HEK293 (cell line): ENCODE results near the gene SBK1.
A peak's percentile ranks its signal among the peaks of the same experiment; 100 is the strongest.

Source experiments
- CTCF ChIA-PET: fragments of 350-600 bp; formaldehyde crosslinking; extraction: SDS; loops from one replicate; lab custom pipeline; 2021; ENCODE audit warnings: antibody characterized with exemption; lab: Yijun Ruan, JAX
- POLR2A ChIA-PET: fragments of 300-600 bp; formaldehyde crosslinking; extraction: SDS; loops from one replicate; lab custom pipeline; 2020; ENCODE audit warnings: antibody characterized with exemption, inconsistent platforms; lab: Yijun Ruan, JAX
- H3K27ac ChIP-seq: fragments of 200-500 bp; sonication (Bioruptor generic); 2 replicates; pipeline ENCODE4 v1.5.1; 2014; ENCODE audit warnings: low read depth, low read length, control low read depth, inconsistent platforms; ENCODE audit errors: extremely low read depth
- H3K36me3 ChIP-seq, 2 experiments: fragments of 200-500 bp in 1 of 2; sonication (Bioruptor generic) in 1 of 2; 1 replicate in 1 of 2; 2 replicates in 1 of 2; pipeline ENCODE4 v1.5.1; 2014 to 2017; ENCODE audit warnings: inconsistent platforms in 2 of 2, low read length in 2 of 2; ENCODE audit not compliant: control insufficient read depth in 2 of 2, insufficient read depth in 1 of 2
- H3K4me1 ChIP-seq: fragments of 200-500 bp; sonication (Bioruptor generic); 2 replicates; pipeline ENCODE4 v1.5.1; 2014; ENCODE audit warnings: mild to moderate bottlenecking, low read length, inconsistent platforms; ENCODE audit not compliant: control insufficient read depth, insufficient read depth
- H3K4me3 ChIP-seq: 2 replicates; pipeline ENCODE4 v1.5.1; 2011; ENCODE audit warnings: low read depth, mild to moderate bottlenecking, control low read depth, low read length, moderate library complexity
- H3K9me3 ChIP-seq: fragments of 200-500 bp; sonication (Bioruptor generic); 2 replicates; pipeline ENCODE4 v1.5.1; 2014; ENCODE audit warnings: low read depth, low read length, inconsistent platforms; ENCODE audit not compliant: control insufficient read depth, insufficient read depth
- GFI1B ChIP-seq: fragments of 450-650 bp; formaldehyde crosslinking; IDR thresholded peaks from 2 replicates; pipeline ENCODE4 v1.5.1; 2016; ENCODE audit warnings: missing biosample characterization, missing genetic modification characterization
- SP7 ChIP-seq: fragments of 450-650 bp; formaldehyde crosslinking; IDR thresholded peaks from 2 replicates; pipeline ENCODE4 v1.5.1; 2016; ENCODE audit warnings: missing biosample characterization, missing genetic modification characterization
- TCF7L2 ChIP-seq: IDR thresholded peaks from 2 replicates; pipeline ENCODE4 v1.6.1; 2011; ENCODE audit warnings: low read depth, mild to moderate bottlenecking, inconsistent platforms, low read length, moderate library complexity, borderline replicate concordance
- ZBTB1 ChIP-seq: fragments of 450-650 bp; formaldehyde crosslinking; IDR thresholded peaks from 2 replicates; pipeline ENCODE4 v1.5.1; 2016; ENCODE audit warnings: missing biosample characterization, missing genetic modification characterization
- ZNF10 ChIP-seq: fragments of 450-650 bp; formaldehyde crosslinking; IDR thresholded peaks from 2 replicates; pipeline ENCODE4 v1.5.1; 2017; ENCODE audit warnings: missing biosample characterization, missing genetic modification characterization
- ZNF121 ChIP-seq: fragments of 450-650 bp; formaldehyde crosslinking; IDR thresholded peaks from 2 replicates; pipeline ENCODE4 v1.5.1; 2016; ENCODE audit warnings: missing biosample characterization, missing genetic modification characterization
- ZNF174 ChIP-seq: fragments of 450-650 bp; formaldehyde crosslinking; IDR thresholded peaks from 2 replicates; pipeline ENCODE4 v1.5.0; 2017; ENCODE audit warnings: missing biosample characterization, mild to moderate bottlenecking, missing genetic modification characterization
- ZNF292 ChIP-seq: fragments of 450-650 bp; formaldehyde crosslinking; IDR thresholded peaks from 2 replicates; pipeline ENCODE4 v1.5.1; 2016; ENCODE audit warnings: low read depth, missing biosample characterization, missing genetic modification characterization, borderline replicate concordance
- ZNF791 ChIP-seq: fragments of 450-650 bp; formaldehyde crosslinking; IDR thresholded peaks from 2 replicates; pipeline ENCODE4 v1.5.1; 2016; ENCODE audit warnings: missing biosample characterization, missing genetic modification characterization
- TF ChIP-seq, protein P1 (sequence below): fragments of 450-650 bp; formaldehyde crosslinking; IDR thresholded peaks from 2 replicates; pipeline ENCODE4 v1.5.1; 2016; ENCODE audit warnings: missing biosample characterization, missing genetic modification characterization
- TF ChIP-seq, protein P2 (sequence below): fragments of 450-650 bp; formaldehyde crosslinking; IDR thresholded peaks from 2 replicates; pipeline ENCODE4 v1.5.1; 2016; ENCODE audit warnings: missing biosample characterization, missing genetic modification characterization
- TF ChIP-seq, protein P3 (sequence below): fragments of 450-650 bp; formaldehyde crosslinking; IDR thresholded peaks from 2 replicates; pipeline ENCODE4 v1.5.1; 2016; ENCODE audit warnings: missing biosample characterization, missing genetic modification characterization
- TF ChIP-seq, protein P4 (sequence below): fragments of 450-650 bp; formaldehyde crosslinking; IDR thresholded peaks from 2 replicates; pipeline ENCODE4 v1.5.1; 2017; ENCODE audit warnings: missing biosample characterization, missing genetic modification characterization
- TF ChIP-seq, protein P5 (sequence below): fragments of 450-650 bp; formaldehyde crosslinking; IDR thresholded peaks from 2 replicates; pipeline ENCODE4 v1.5.1; 2016; ENCODE audit warnings: missing biosample characterization, missing genetic modification characterization, low read depth
- TF ChIP-seq, protein P6 (sequence below): fragments of 450-650 bp; formaldehyde crosslinking; IDR thresholded peaks from 2 replicates; pipeline ENCODE4 v1.5.1; 2017; ENCODE audit warnings: missing biosample characterization, missing genetic modification characterization

SBK1 gene

DNA sequence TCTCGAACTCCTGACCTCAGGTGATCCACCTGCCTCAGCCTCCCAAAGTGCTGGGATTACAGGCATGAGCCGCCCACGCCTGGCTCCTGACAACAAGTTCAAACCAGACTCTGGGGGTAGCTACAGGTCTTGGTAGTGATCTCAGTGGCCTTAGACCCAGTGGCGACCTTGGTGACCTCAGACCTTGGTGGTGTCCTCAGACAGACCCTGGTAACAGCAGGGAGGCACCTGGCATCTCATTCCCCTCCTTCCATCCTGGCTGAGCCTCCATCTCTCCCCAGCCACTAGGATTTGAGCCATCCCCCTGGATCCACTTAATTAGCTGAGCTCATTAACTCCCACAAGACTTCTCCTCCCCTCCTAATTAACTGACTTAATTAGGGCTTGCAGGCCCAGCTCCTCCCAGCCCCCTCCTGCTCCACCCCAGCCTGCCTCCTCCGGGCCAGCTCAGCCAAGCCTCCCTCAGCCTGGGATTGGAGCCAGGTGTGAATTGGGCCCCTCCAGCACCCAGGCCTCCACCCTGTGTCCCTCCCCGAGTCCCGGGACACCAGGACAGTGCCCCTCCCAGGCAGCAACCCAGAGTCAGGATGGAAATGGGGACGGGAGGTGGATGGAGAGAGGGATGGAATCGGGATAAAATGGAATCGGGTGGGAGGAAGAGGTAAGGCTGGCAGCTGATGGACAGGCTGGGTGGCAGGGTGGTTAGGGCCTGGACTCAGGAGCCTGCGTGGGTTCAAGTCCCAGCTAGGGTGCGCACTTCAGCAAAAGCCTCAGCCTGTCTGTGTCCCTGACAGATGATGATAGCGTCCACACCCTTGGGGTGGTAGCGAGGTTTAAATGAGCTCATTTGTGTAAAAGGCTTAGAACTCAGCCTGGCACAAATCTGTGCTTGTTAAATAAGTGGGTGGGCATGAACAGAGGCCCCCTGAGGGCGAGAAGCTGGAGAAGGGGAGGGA lies 11.2 kb upstream of the SBK1 start (continued):
- TF ChIP-seq, protein P1, sequence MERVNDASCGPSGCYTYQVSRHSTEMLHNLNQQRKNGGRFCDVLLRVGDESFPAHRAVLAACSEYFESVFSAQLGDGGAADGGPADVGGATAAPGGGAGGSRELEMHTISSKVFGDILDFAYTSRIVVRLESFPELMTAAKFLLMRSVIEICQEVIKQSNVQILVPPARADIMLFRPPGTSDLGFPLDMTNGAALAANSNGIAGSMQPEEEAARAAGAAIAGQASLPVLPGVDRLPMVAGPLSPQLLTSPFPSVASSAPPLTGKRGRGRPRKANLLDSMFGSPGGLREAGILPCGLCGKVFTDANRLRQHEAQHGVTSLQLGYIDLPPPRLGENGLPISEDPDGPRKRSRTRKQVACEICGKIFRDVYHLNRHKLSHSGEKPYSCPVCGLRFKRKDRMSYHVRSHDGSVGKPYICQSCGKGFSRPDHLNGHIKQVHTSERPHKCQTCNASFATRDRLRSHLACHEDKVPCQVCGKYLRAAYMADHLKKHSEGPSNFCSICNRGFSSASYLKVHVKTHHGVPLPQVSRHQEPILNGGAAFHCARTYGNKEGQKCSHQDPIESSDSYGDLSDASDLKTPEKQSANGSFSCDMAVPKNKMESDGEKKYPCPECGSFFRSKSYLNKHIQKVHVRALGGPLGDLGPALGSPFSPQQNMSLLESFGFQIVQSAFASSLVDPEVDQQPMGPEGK (tag by site-specific recombination), result peak; percentile 44; the same call in 1 of the 2 replicates
- TF ChIP-seq ZNF791 (no peak), ZNF121 (no peak), SP7 (tag by site-specific recombination) (peak; percentile 55), ZBTB1 (tag by site-specific recombination) (no peak)
- TF ChIP-seq, protein P2, sequence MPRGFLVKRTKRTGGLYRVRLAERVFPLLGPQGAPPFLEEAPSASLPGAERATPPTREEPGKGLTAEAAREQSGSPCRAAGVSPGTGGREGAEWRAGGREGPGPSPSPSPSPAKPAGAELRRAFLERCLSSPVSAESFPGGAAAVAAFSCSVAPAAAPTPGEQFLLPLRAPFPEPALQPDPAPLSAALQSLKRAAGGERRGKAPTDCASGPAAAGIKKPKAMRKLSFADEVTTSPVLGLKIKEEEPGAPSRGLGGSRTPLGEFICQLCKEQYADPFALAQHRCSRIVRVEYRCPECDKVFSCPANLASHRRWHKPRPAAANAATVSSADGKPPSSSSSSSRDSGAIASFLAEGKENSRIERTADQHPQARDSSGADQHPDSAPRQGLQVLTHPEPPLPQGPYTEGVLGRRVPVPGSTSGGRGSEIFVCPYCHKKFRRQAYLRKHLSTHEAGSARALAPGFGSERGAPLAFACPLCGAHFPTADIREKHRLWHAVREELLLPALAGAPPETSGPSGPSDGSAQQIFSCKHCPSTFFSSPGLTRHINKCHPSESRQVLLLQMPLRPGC (tag by site-specific recombination), result no peak
- TF ChIP-seq, protein P3, sequence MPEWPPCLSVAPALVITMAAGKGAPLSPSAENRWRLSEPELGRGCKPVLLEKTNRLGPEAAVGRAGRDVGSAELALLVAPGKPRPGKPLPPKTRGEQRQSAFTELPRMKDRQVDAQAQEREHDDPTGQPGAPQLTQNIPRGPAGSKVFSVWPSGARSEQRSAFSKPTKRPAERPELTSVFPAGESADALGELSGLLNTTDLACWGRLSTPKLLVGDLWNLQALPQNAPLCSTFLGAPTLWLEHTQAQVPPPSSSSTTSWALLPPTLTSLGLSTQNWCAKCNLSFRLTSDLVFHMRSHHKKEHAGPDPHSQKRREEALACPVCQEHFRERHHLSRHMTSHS (tag by site-specific recombination), result no peak

DNA sequence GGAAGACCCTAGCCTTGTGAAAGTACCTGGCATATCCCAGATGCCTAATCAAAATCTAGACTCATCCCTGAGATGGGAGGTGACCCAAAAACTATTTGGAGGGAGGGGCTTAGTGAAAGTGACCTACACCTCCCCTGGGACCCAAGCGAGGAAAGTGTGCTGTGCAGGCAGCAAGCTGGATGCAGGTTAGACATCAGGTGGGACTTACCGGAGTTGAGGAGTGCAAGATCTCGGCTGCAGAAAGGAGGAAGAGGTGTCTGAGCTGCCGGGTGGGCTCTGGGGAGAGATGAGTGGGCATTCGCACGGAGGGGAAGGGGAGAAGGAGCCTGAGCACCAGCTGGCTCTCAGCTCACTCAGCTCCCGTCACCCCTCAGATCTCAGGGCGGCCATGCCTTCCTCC lies 10.3 kb upstream of the SBK1 start:
- POLR2A ChIA-PET, result no interaction called here

DNA sequence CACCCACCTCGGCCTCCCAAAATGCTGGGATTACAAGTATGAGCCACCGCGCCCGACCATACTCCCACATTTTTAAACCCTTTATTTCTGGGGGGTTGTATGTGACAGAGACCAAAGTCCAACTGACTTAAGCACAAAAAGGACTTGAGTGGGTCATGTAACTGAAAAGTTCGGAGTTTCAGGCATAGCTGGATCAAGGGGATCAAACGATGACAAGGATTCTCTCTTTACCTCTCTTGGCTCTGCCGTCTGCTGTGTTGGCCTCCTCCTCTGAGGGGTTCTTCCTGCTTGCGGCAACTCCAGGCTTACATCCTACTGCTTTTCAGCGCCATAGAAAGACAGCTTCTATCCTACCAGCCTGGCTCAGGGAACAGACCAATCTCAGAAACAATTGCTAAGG lies 9.2 kb upstream of the SBK1 start:
- Histone ChIP-seq H3K9me3 (no peaks in the 10 kb centered on the region), H3K36me3 (peaks cover 0 to 5% of the 10 kb centered on the region in 2 experiments; a peak in 1 of 3 replicates), H3K4me1 (no peaks in the 10 kb centered on the region), H3K27ac (no peak overlapping the region), H3K4me3 (no peak overlapping the region)
- ChIA-PET CTCF (interaction anchor here (0.5 to 8.1 kb wide), 3 partner anchors 26 to 115 kb away, joined by 3 to 125 read pairs (median 4); no protein-coding TSS in a partner anchor), POLR2A (no interaction called here)
- TF ChIP-seq, protein P4, sequence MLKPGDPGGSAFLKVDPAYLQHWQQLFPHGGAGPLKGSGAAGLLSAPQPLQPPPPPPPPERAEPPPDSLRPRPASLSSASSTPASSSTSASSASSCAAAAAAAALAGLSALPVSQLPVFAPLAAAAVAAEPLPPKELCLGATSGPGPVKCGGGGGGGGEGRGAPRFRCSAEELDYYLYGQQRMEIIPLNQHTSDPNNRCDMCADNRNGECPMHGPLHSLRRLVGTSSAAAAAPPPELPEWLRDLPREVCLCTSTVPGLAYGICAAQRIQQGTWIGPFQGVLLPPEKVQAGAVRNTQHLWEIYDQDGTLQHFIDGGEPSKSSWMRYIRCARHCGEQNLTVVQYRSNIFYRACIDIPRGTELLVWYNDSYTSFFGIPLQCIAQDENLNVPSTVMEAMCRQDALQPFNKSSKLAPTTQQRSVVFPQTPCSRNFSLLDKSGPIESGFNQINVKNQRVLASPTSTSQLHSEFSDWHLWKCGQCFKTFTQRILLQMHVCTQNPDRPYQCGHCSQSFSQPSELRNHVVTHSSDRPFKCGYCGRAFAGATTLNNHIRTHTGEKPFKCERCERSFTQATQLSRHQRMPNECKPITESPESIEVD (tag by site-specific recombination), result no peak
- TF ChIP-seq, protein P5, sequence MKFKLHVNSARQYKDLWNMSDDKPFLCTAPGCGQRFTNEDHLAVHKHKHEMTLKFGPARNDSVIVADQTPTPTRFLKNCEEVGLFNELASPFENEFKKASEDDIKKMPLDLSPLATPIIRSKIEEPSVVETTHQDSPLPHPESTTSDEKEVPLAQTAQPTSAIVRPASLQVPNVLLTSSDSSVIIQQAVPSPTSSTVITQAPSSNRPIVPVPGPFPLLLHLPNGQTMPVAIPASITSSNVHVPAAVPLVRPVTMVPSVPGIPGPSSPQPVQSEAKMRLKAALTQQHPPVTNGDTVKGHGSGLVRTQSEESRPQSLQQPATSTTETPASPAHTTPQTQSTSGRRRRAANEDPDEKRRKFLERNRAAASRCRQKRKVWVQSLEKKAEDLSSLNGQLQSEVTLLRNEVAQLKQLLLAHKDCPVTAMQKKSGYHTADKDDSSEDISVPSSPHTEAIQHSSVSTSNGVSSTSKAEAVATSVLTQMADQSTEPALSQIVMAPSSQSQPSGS (tag by site-specific recombination), result no peak
- TF ChIP-seq TCF7L2 (no peak), ZNF174 (no peak), ZNF292 (no peak), ZNF10 (no peak)

More for the DNA sequence above, 10.3 kb upstream of the SBK1 start:
- no peak overlapping the region for H3K27ac ChIP-seq
- TF ChIP-seq GFI1B (tag by site-specific recombination), result 0 out of 2 replicates have a peak, but pooled peaks have one; percentile 21
- TF ChIP-seq, protein P6, sequence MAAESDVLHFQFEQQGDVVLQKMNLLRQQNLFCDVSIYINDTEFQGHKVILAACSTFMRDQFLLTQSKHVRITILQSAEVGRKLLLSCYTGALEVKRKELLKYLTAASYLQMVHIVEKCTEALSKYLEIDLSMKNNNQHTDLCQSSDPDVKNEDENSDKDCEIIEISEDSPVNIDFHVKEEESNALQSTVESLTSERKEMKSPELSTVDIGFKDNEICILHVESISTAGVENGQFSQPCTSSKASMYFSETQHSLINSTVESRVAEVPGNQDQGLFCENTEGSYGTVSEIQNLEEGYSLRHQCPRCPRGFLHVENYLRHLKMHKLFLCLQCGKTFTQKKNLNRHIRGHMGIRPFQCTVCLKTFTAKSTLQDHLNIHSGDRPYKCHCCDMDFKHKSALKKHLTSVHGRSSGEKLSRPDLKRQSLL (tag by site-specific recombination), result no peak
- TF ChIP-seq, all 188 proteins: peak for 1
- Histone ChIP-seq H3K36me3 (peaks cover 0 to 5% of the 10 kb centered on the region in 2 experiments; a peak in 1 of 3 replicates), H3K9me3 (no peaks in the 10 kb centered on the region), H3K4me3 (no peak overlapping the region), H3K4me1 (no peaks in the 10 kb centered on the region)
- CTCF ChIA-PET, result interaction anchor here (1.0 to 8.1 kb wide), 4 partner anchors 10 to 34 kb away, joined by 3 to 125 read pairs (median 5); partner anchors contain the start of gene SBK1
